ENCODE results near the gene MINDY4B. TPM values are rescaled to one million over a fixed set of nuclear protein-coding genes. Genes with fewer than 3 reads are reported as not detected.

MINDY4B gene
- total RNA-seq: not detected

DNA sequence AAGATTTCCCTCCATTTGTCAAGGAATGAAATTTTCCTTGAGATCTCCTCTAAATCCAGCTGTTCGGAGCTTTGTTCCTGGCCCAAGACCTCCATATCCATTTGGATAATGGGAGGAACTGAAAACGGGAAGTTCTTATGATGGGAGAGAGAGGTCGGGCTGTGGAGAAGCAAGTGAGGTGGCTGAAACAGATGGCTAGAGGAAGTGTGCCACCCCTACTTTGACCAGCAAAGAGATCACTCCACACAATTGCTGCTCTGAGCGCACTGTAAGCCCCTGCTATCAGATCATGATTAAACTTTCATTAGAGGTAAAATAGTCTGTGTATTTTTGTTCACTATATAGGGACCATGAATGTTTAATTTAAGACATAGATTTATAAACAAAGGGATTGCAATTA, at the start of gene MINDY4B:
TSS of gene MINDY4B (minus strand) at position 101 of the 400 bp plus-strand sequence. CDS start at position 101, 0 bp downstream.
- Histone ChIP-seq H3K27ac (ENCODE audit: low read depth, low read length) (no peak within 1 kb of the TSS), H3K4me3 (ENCODE audit: low read length in 3 of 3) (no peak within 1 kb of the TSS), H3K9ac (ENCODE audit: low read depth in 1 of 3, low read length in 3 of 3) (no peak within 1 kb of the TSS), H3K9me3 (ENCODE audit: control insufficient read depth in 3 of 3, low read length in 3 of 3) (peaks cover 0 to 2% (median 0%) of the 10 kb centered on the region in 3 donors), H3K4me1 (ENCODE audit: control insufficient read depth in 3 of 3, insufficient read depth in 3 of 3, low read length in 3 of 3) (no peaks in the 10 kb centered on the region), H3K36me3 (ENCODE audit: control insufficient read depth in 3 of 3, insufficient read depth in 3 of 3, low read length in 3 of 3) (no peaks in the 10 kb centered on the region), H3K27me3 (ENCODE audit: control insufficient read depth in 3 of 3, insufficient read depth in 3 of 3, low read length in 3 of 3) (no peaks in the 10 kb centered on the region)

DNA sequence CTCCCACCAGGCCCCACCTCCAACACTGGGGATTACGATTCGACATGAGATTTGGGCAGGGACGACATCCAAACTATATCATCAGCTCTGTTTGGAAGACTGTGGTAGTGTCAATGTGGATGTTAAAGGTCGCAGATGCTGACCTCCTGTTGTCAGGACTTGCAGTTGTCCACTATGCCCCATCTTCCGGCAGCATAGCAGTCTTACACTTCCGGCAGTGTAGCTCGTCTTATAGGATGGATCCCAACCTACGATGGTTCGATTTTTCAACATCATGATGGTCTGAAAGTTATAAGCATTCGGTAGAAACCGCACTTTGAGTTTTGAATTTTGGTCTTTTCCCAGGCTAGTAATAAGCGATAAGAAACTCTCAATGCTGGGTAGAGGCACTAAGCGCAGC, 46.7 kb upstream of the MINDY4B start:
- no peaks in the 10 kb centered on the region for H3K27me3 ChIP-seq (ENCODE audit: control insufficient read depth in 3 of 3, insufficient read depth in 3 of 3, low read length in 3 of 3)
- peaks cover 0 to 3% (median 0%) of the 10 kb centered on the region in 3 donors for H3K9me3 ChIP-seq (ENCODE audit: control insufficient read depth in 3 of 3, low read length in 3 of 3)
- no peaks in the 10 kb centered on the region for H3K36me3 ChIP-seq (ENCODE audit: control insufficient read depth in 3 of 3, insufficient read depth in 3 of 3, low read length in 3 of 3)
- no peak overlapping the region for H3K4me3 ChIP-seq (ENCODE audit: low read length in 3 of 3)
- no peaks in the 10 kb centered on the region for H3K4me1 ChIP-seq (ENCODE audit: control insufficient read depth in 3 of 3, insufficient read depth in 3 of 3, low read length in 3 of 3)
- H3K9ac ChIP-seq (ENCODE audit: low read depth in 1 of 3, low read length in 3 of 3): no peak overlapping the region
- H3K27ac ChIP-seq (ENCODE audit: low read depth, low read length): no peak overlapping the region

GRCh38 chr3:150945226-150946032, 40.2 kb upstream of the MINDY4B start:
- H3K9ac ChIP-seq (ENCODE audit: low read depth in 1 of 3, low read length in 3 of 3): no peak overlapping the region
- H3K36me3 ChIP-seq (ENCODE audit: control insufficient read depth in 3 of 3, insufficient read depth in 3 of 3, low read length in 3 of 3): no peaks in the 10 kb centered on the region
- H3K4me1 ChIP-seq (ENCODE audit: control insufficient read depth in 3 of 3, insufficient read depth in 3 of 3, low read length in 3 of 3): no peaks in the 10 kb centered on the region
- H3K9me3 ChIP-seq (ENCODE audit: control insufficient read depth in 3 of 3, low read length in 3 of 3): peaks cover 0 to 3% (median 0%) of the 10 kb centered on the region in 3 donors
- H3K27ac ChIP-seq (ENCODE audit: low read depth, low read length): no peak overlapping the region
- no peak overlapping the region for H3K4me3 ChIP-seq (ENCODE audit: low read length in 3 of 3)
- no peaks in the 10 kb centered on the region for H3K27me3 ChIP-seq (ENCODE audit: control insufficient read depth in 3 of 3, insufficient read depth in 3 of 3, low read length in 3 of 3)

DNA sequence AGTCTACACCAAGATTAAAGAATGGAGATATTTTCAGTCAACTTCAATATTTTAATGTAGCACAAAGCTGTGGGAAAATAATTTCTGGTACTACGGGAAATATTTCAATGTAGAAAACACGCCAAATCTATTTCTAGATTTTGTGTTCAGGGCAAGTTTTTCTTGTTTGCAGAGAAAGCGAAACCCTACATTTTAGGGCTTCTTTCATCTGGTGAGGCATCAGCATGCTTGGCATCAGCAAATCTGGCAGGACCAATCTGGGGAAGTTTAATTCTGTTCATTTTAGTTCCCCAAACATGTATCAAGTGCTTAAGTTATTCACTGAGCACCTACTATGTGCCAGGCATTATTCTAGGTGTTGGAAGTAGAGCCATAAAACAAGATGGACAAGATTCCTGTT, 37.0 kb upstream of the MINDY4B start:
- H3K9ac ChIP-seq (ENCODE audit: low read depth in 1 of 3, low read length in 3 of 3): no peak overlapping the region
- H3K27ac ChIP-seq (ENCODE audit: low read depth, low read length): no peak overlapping the region

GRCh38 chr3:150936693-150937092, 31.5 kb upstream of the MINDY4B start:
- Histone ChIP-seq H3K27me3 (ENCODE audit: control insufficient read depth in 3 of 3, insufficient read depth in 3 of 3, low read length in 3 of 3) (peaks cover 0 to 2% (median 0%) of the 10 kb centered on the region in 3 donors), H3K4me1 (ENCODE audit: control insufficient read depth in 3 of 3, insufficient read depth in 3 of 3, low read length in 3 of 3) (no peaks in the 10 kb centered on the region), H3K9ac (ENCODE audit: low read depth in 1 of 3, low read length in 3 of 3) (no peak overlapping the region), H3K4me3 (ENCODE audit: low read length in 3 of 3) (no peak overlapping the region), H3K36me3 (ENCODE audit: control insufficient read depth in 3 of 3, insufficient read depth in 3 of 3, low read length in 3 of 3) (no peaks in the 10 kb centered on the region), H3K9me3 (ENCODE audit: control insufficient read depth in 3 of 3, low read length in 3 of 3) (no peaks in the 10 kb centered on the region), H3K27ac (ENCODE audit: low read depth, low read length) (no peak overlapping the region)

More for the DNA sequence above, 37.0 kb upstream of the MINDY4B start:
- Histone ChIP-seq H3K9me3 (ENCODE audit: control insufficient read depth in 3 of 3, low read length in 3 of 3) (no peaks in the 10 kb centered on the region), H3K27me3 (ENCODE audit: control insufficient read depth in 3 of 3, insufficient read depth in 3 of 3, low read length in 3 of 3) (no peaks in the 10 kb centered on the region), H3K36me3 (ENCODE audit: control insufficient read depth in 3 of 3, insufficient read depth in 3 of 3, low read length in 3 of 3) (no peaks in the 10 kb centered on the region), H3K4me3 (ENCODE audit: low read length in 3 of 3) (no peak overlapping the region), H3K4me1 (ENCODE audit: control insufficient read depth in 3 of 3, insufficient read depth in 3 of 3, low read length in 3 of 3) (no peaks in the 10 kb centered on the region)

DNA sequence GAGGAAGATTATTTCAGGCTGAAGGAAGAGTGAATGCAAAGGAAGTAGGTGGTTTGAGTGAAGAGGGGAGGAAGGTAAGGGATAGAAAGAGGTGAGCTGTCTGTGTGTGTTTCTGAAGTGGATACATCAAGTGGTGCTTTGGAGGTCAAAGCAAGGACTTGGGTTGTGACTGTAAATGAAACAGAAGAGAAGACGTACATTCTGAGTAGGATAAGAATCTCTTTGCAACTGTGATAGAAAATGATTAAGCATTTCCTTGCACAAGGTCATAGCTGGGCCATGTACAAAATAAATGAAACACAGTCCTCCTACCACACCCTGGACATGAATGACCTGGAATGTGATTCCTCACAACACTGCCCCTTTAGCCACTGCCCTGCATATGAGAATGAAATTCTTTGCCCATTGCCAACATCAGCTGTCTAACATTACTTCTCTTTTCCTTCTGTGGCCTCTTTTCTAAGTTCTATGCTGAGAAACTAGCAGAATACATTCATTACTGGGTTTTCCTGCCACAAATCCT, 28.3 kb upstream of the MINDY4B start:
- H3K9ac ChIP-seq (ENCODE audit: low read depth in 1 of 3, low read length in 3 of 3): no peak overlapping the region
- H3K36me3 ChIP-seq (ENCODE audit: control insufficient read depth in 3 of 3, insufficient read depth in 3 of 3, low read length in 3 of 3): no peaks in the 10 kb centered on the region
- H3K9me3 ChIP-seq (ENCODE audit: control insufficient read depth in 3 of 3, low read length in 3 of 3): no peaks in the 10 kb centered on the region
- no peak overlapping the region for H3K4me3 ChIP-seq (ENCODE audit: low read length in 3 of 3)
- peaks cover 0 to 6% (median 0%) of the 10 kb centered on the region in 3 donors for H3K27me3 ChIP-seq (ENCODE audit: control insufficient read depth in 3 of 3, insufficient read depth in 3 of 3, low read length in 3 of 3)
- H3K27ac ChIP-seq (ENCODE audit: low read depth, low read length): no peak overlapping the region
- no peaks in the 10 kb centered on the region for H3K4me1 ChIP-seq (ENCODE audit: control insufficient read depth in 3 of 3, insufficient read depth in 3 of 3, low read length in 3 of 3)

DNA sequence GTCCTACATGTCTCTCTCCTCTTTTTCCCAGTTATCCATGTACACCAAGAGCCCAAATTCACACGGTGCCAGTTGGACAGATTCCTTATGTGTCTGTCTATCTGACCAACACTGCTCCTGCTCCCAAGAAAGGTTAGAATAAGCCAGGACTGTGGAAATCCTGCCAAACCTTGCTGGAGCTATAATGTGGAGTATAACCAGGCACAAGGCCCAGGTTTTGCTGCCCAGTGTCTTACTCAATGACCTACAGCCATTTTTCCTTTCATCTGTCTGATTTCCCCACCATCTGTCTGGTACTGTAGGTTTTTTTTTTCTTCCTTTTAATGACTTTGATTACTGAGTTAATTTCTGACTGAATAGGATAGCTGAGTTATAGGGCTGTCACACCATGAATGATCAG, 26.5 kb upstream of the MINDY4B start:
- H3K27me3 ChIP-seq (ENCODE audit: control insufficient read depth in 3 of 3, insufficient read depth in 3 of 3, low read length in 3 of 3): peaks cover 0 to 6% (median 0%) of the 10 kb centered on the region in 3 donors
- H3K9me3 ChIP-seq (ENCODE audit: control insufficient read depth in 3 of 3, low read length in 3 of 3): no peaks in the 10 kb centered on the region
- no peak overlapping the region for H3K27ac ChIP-seq (ENCODE audit: low read depth, low read length)
- no peak overlapping the region for H3K4me3 ChIP-seq (ENCODE audit: low read length in 3 of 3)
- H3K9ac ChIP-seq (ENCODE audit: low read depth in 1 of 3, low read length in 3 of 3): no peak overlapping the region
- no peaks in the 10 kb centered on the region for H3K4me1 ChIP-seq (ENCODE audit: control insufficient read depth in 3 of 3, insufficient read depth in 3 of 3, low read length in 3 of 3)
- no peaks in the 10 kb centered on the region for H3K36me3 ChIP-seq (ENCODE audit: control insufficient read depth in 3 of 3, insufficient read depth in 3 of 3, low read length in 3 of 3)

DNA sequence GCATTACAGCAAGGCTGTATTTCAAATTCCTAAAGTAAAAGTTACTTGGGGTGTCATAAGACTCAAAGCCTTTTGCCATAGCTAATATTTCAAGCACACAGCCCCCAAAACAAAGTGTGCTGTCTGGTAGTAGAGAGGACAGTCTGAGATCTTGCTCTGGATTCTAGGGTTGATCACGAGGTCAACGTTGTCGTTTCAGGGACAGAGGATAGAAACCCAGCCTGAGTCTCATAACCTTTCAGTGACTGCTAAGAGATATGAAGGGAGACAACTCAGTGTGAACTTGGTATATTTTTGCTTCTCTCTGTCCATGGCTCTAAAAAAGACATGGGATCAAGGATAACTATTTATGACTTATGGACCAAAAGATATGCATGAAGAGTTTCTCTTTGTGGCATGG, 25.6 kb upstream of the MINDY4B start:
- Histone ChIP-seq H3K27me3 (ENCODE audit: control insufficient read depth in 3 of 3, insufficient read depth in 3 of 3, low read length in 3 of 3) (peaks cover 0 to 4% (median under 1%) of the 10 kb centered on the region in 3 donors), H3K4me1 (ENCODE audit: control insufficient read depth in 3 of 3, insufficient read depth in 3 of 3, low read length in 3 of 3) (peaks cover 0 to under 1% (median 0%) of the 10 kb centered on the region in 3 donors), H3K9me3 (ENCODE audit: control insufficient read depth in 3 of 3, low read length in 3 of 3) (no peaks in the 10 kb centered on the region), H3K4me3 (ENCODE audit: low read length in 3 of 3) (no peak overlapping the region), H3K36me3 (ENCODE audit: control insufficient read depth in 3 of 3, insufficient read depth in 3 of 3, low read length in 3 of 3) (no peaks in the 10 kb centered on the region), H3K9ac (ENCODE audit: low read depth in 1 of 3, low read length in 3 of 3) (no peak overlapping the region), H3K27ac (ENCODE audit: low read depth, low read length) (no peak overlapping the region)

DNA sequence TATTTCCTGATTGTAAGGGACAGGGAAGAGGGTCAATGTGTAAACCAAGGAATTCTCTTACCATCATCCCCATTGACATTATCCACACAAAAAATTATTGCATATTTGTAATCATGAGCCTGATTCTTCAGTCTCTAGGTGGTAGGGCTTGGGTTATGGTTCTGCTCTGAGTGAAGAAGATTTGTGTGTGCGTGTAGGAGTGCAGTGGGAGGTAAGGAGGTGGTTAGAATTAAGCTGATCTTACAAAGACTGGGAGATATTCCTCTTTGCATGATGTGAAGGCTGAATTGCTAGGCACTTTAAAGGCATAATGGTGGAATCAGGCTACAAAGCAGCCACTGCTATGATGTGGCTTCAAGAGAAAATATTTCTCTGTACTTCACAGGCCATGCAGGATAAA, 23.0 kb upstream of the MINDY4B start:
- no peak overlapping the region for H3K27ac ChIP-seq (ENCODE audit: low read depth, low read length)
- peaks cover 0 to 2% (median 0%) of the 10 kb centered on the region in 3 donors for H3K4me1 ChIP-seq (ENCODE audit: control insufficient read depth in 3 of 3, insufficient read depth in 3 of 3, low read length in 3 of 3)
- no peaks in the 10 kb centered on the region for H3K36me3 ChIP-seq (ENCODE audit: control insufficient read depth in 3 of 3, insufficient read depth in 3 of 3, low read length in 3 of 3)
- no peaks in the 10 kb centered on the region for H3K9me3 ChIP-seq (ENCODE audit: control insufficient read depth in 3 of 3, low read length in 3 of 3)
- H3K27me3 ChIP-seq (ENCODE audit: control insufficient read depth in 3 of 3, insufficient read depth in 3 of 3, low read length in 3 of 3): peaks cover 3 to 9% (median 8%) of the 10 kb centered on the region in 3 donors
- H3K9ac ChIP-seq (ENCODE audit: low read depth in 1 of 3, low read length in 3 of 3): no peak overlapping the region
- H3K4me3 ChIP-seq (ENCODE audit: low read length in 3 of 3): no peak overlapping the region

DNA sequence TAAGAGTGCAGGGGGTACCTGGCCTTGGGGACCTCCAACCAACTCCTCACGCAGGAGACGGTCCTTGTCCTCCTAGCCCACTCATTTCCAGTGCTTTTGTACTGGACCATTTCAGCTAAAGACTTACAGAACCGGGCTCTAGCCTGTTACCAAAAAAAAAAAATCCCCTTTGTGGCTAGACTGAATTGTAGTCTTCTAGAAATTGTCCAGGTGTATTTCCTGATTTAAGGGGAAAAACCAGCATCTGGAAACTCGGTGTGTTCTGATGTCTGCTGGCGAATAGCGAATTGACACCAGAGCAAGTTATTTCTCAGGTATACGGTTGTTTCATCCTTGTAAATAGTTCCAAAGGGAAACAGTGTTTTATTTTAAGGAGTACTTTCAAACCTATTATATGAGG, 21.1 kb upstream of the MINDY4B start:
- peaks cover 0 to 2% (median 0%) of the 10 kb centered on the region in 3 donors for H3K4me1 ChIP-seq (ENCODE audit: control insufficient read depth in 3 of 3, insufficient read depth in 3 of 3, low read length in 3 of 3)
- H3K27me3 ChIP-seq (ENCODE audit: control insufficient read depth in 3 of 3, insufficient read depth in 3 of 3, low read length in 3 of 3): peaks cover 3 to 9% (median 8%) of the 10 kb centered on the region in 3 donors
- no peak overlapping the region for H3K27ac ChIP-seq (ENCODE audit: low read depth, low read length)
- no peaks in the 10 kb centered on the region for H3K9me3 ChIP-seq (ENCODE audit: control insufficient read depth in 3 of 3, low read length in 3 of 3)
- H3K4me3 ChIP-seq (ENCODE audit: low read length in 3 of 3): no peak overlapping the region
- H3K9ac ChIP-seq (ENCODE audit: low read depth in 1 of 3, low read length in 3 of 3): no peak overlapping the region
- H3K36me3 ChIP-seq (ENCODE audit: control insufficient read depth in 3 of 3, insufficient read depth in 3 of 3, low read length in 3 of 3): no peaks in the 10 kb centered on the region

Data from skeletal muscle tissue (tissue), 4 donors.